ENCODE results near the gene GATA3. TPM values are rescaled to one million over a fixed set of nuclear protein-coding genes. Genes with fewer than 3 reads are reported as not detected.

Gene GATA3
- total RNA-seq, 1 experiment from 2014 or later, result 5.9 TPM

Other genes with a start within 250 kb of the GATA3 start
- gene TAF3, start 236.2 kb upstream of the GATA3 start, total RNA-seq (2021; ENCODE audit: unreplicated experiment), result 5.5 TPM